Measurements from ENCODE around the gene ZFPL1. TPM values are rescaled to one million over a fixed set of nuclear protein-coding genes. Genes with fewer than 3 reads are reported as not detected.

ZFPL1 gene
- total and polyA plus RNA-seq, 2 donors (not counting 3 experiments of a cell fraction or from before 2014, with no cell fraction given) = 37.6 to 139 TPM

DNA sequence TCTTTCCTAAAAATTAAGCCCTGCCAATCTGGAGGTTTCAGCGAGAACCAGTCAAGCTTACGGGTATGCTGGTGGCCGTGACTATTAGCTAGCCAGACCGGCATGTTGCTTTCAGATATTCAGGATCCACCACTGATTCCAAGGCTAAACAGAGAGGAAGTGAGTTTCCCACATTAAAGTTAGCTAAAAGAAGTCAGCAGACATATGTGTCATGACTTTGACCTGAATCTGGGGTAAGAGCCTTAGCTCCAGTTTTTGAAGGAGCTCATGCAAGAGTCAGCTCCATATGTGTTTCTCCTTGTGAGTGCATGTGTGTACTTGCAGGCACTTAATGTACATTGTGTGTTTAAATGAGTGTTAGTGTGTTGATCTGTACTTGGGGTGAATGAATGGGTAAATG, 1.4 kb downstream of the ZFPL1 start:
- Histone ChIP-seq H2AFZ (ENCODE audit: low read depth, low read length) (no peak overlapping the region), H3K4me3 (replicated peaks in 1 of 3; ENCODE audit: insufficient read depth in 1 of 3, low read depth in 1 of 3, low read length in 3 of 3) (no peak overlapping the region), H3K4me1 (ENCODE audit: control insufficient read depth, extremely low read depth, insufficient read depth, low read length) (peaks cover 17% of the 10 kb centered on the region), H3K36me3 (ENCODE audit: control insufficient read depth in 2 of 2, extremely low read depth in 1 of 2, insufficient read depth in 2 of 2, low read length in 2 of 2) (peaks cover 5 to 28% of the 10 kb centered on the region in 2 experiments), H4K20me1 (replicated peaks; ENCODE audit: control insufficient read depth, extremely low read depth, insufficient read depth, low read length) (no peaks in the 10 kb centered on the region), H3K79me2 (ENCODE audit: control insufficient read depth, insufficient read depth, low read length) (peaks cover 34% of the 10 kb centered on the region), H3K27me3 (ENCODE audit: control insufficient read depth in 2 of 2, insufficient read depth in 2 of 2, low read length in 2 of 2) (no peaks in the 10 kb centered on the region), H3K9me3 (replicated peaks; ENCODE audit: control insufficient read depth, insufficient read depth, low read length) (no peaks in the 10 kb centered on the region), H3K4me2 (ENCODE audit: insufficient read depth, low read length) (no peak overlapping the region), H3K27ac (ENCODE audit: insufficient read depth, low read depth, low read length) (no peak overlapping the region), H3K9ac (replicated peaks; ENCODE audit: extremely low read depth, insufficient read depth, low read length) (no peak overlapping the region), H3K9me1 (replicated peaks; ENCODE audit: control insufficient read depth, extremely low read depth, insufficient read depth, low read length) (no peaks in the 10 kb centered on the region)
- ChIA-PET POLR2A (interaction anchor here (0.6 to 2.0 kb wide), 2 partner anchors 16 to 37 kb away, joined by 4 to 6 read pairs; partner anchors contain the start of genes FAU and MRPL49), CTCF (no interaction called here)
- FAIRE-seq (no peak), DNase-seq (ENCODE audit: low read depth, low spot score) (no peak)
- dilution Hi-C loops (cut with MboI; ENCODE audit: extremely low pct_ligation_motif_present, low sequenced_read_pairs) = no loop called here
- intact Hi-C loops (cut with micrococcal nuclease) = loop anchor here (2.0 kb wide), 1 partner anchor 25 kb away; the partner anchor contains the start of gene TM7SF2
- no TSS peak for BruUV-seq (replicated peaks)
- TF ChIP-seq FOS (IDR thresholded peaks at IDR 0.05; ENCODE audit: borderline replicate concordance, insufficient read depth, low read length) (no peak), POLR2A (IDR thresholded peaks at IDR 0.05; ENCODE audit: low read depth, low read length) (no peak), JUN (IDR thresholded peaks at IDR 0.05; ENCODE audit: borderline replicate concordance, insufficient read depth, insufficient read length, low read depth) (no peak), GATA2 (IDR thresholded peaks at IDR 0.05; ENCODE audit: insufficient read depth, insufficient read length, low read depth, low read length) (no peak)
- TF ChIP-seq, protein P1, sequence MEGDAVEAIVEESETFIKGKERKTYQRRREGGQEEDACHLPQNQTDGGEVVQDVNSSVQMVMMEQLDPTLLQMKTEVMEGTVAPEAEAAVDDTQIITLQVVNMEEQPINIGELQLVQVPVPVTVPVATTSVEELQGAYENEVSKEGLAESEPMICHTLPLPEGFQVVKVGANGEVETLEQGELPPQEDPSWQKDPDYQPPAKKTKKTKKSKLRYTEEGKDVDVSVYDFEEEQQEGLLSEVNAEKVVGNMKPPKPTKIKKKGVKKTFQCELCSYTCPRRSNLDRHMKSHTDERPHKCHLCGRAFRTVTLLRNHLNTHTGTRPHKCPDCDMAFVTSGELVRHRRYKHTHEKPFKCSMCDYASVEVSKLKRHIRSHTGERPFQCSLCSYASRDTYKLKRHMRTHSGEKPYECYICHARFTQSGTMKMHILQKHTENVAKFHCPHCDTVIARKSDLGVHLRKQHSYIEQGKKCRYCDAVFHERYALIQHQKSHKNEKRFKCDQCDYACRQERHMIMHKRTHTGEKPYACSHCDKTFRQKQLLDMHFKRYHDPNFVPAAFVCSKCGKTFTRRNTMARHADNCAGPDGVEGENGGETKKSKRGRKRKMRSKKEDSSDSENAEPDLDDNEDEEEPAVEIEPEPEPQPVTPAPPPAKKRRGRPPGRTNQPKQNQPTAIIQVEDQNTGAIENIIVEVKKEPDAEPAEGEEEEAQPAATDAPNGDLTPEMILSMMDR (IDR thresholded peaks at IDR 0.05; ENCODE audit: extremely low read depth in 1 of 2, insufficient read depth in 1 of 2, low read depth in 1 of 2, low read length in 2 of 2) = no peak
- TF ChIP-seq, protein P2, sequence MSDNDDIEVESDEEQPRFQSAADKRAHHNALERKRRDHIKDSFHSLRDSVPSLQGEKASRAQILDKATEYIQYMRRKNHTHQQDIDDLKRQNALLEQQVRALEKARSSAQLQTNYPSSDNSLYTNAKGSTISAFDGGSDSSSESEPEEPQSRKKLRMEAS (IDR thresholded peaks at IDR 0.05; ENCODE audit: insufficient read depth, insufficient read length) = no peak

Data from endothelial cell of umbilical vein (primary cell).